NCI-H2196 treated with DMSO at 0.1 percent for 48 hours (cell line): ENCODE results near the gene ENO3.

ENCODE experiments used
- DNase-seq: peaks from one replicate; lab custom pipeline; 2025; ENCODE audit not compliant: unreplicated experiment; lab: John Stamatoyannopoulos, UW

The ENO3 gene

DNA sequence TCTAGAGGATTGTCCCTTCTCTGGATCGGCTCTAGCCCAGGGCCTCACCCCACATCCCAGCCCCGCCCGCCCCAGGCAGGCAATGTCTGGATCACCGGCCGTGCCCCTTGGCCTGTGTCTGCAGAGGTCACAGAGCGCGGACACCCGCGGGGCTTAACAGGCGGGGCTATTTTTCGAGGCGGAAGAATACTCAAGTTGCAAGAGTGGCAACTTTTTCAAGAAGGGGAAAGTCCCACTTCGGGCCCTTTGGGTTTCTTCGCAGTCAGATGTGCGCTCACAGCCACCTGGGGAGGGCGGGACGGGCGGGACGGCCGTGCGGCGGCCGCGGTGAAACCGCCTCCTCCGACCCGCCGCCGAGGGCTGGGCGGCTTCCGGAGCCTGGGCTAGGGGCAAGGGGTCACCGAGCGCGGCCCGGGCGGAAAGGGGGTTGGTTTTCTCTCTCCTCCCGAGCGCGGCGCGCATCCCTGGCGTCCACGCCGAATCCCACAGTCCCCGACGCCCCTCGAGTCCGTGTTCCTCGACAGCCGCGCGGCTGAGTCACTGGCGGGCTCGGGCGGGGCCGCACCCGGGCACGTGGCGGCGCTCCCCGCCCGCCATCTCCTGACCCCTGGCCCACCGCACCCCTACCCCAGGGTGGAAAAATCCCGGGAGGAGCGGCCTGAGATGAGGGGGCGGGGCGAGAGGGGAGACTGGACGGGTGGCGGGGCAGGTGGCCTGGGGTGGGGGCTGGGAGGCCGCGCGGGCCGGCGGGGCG is 1.4 kb upstream of the ENO3 start:
- peak; percentile 50 for DNase-seq

DNA sequence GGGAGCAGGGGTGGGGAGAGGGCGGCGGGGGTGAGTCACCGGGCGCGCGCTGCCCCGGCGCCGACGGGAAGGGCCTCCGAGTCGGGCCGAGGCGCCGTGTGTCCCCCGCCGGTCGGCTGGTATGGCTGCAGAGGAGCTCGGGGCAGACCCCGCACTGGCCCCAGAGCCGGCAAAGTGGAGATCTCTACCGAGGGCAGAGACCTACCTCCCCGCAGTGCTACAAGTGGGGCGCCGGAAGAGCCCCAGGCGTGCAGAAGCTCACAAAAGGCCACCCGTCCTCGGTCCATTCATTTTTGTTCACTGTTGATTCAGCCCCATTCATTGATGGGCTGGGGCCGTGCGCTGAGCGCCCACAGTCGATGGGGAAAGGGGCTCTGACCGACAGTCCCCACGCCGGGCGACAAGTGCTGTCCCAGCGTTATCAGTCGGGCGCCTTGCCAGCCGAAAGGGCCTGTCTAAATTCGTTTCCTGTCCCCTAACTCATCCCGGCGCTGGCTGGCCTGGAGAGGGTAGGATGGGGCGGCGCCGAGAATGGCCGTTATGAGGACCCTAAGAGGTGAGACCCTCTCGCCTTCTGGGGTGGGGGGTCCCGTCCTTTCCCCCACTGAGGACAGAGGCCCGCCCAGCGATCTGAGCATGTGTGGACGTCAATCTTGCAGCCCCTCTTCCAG is 709 bp upstream of the ENO3 start:
- no peak for DNase-seq

DNA sequence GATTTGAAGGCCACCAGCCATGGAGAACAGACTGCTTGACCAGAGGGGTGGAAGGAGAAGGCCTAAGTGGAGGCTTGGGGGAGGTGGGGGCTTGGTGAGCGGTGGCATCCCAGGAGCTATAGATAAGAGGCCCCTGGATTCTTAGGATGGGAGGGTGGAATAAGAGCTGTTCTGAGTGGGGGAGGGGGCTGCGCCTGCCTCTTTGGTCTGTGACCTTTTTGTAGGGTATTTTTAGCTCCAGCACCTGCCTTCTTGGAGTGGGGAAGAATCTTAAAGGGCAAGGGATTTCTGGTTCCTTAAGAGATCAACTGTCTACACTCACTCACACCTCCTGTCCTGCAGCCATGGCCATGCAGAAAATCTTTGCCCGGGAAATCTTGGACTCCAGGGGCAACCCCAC is 567 bp downstream of the ENO3 start:
- DNase-seq: no peak

DNA sequence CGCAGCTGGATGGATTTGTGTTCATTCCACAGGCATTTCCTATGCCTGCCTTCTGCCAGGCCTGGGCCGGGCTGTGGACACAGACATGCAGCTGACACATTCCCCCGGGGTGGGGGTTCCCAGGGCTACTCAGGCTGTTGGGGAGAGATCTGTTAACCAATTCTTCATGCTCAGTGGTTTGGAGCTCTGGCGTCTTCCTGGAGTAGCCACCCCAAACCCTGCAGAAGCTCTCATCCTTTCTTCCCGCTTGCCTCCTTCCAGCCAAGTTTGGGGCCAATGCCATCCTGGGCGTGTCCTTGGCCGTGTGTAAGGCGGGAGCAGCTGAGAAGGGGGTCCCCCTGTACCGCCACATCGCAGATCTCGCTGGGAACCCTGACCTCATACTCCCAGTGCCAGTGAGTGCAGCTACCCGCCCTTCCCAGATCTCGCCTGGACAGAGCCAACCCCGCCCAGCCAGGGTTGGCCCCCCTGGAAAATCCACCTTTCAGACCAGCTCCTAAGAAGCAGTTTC is 2.6 kb downstream of the ENO3 start:
- no peak for DNase-seq

DNA sequence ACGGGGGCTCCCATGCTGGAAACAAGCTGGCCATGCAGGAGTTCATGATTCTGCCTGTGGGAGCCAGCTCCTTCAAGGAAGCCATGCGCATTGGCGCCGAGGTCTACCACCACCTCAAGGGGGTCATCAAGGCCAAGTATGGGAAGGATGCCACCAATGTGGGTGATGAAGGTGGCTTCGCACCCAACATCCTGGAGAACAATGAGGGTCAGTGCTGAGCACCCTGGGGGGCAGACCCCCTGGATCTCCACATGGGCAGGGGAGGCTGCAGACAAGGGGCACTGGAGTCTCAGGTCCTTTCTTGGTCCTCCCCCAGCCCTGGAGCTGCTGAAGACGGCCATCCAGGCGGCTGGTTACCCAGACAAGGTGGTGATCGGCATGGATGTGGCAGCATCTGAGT is 4.2 kb downstream of the ENO3 start:
- DNase-seq: no peak

DNA sequence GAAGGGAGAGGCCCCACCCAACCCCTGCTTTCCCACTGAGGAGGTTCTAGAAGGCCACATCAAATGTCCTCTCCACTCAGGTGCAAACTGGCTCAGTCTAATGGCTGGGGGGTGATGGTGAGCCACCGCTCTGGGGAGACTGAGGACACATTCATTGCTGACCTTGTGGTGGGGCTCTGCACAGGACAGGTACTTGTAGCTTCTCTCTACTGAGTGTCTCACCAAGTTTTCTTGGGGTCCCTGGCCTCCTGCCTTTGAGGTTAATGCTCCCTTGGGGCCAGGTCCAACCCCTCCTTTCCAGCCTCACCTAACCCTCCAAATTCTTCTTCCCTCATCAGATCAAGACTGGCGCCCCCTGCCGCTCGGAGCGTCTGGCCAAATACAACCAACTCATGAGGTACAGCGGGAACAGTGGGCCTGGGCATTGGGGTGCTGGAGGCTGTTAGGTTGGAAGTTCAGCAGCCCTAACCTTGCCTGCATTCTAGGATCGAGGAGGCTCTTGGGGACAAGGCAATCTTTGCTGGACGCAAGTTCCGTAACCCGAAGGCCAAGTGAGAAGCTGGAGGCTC is 5.7 kb downstream of the ENO3 start:
- no peak for DNase-seq

DNA sequence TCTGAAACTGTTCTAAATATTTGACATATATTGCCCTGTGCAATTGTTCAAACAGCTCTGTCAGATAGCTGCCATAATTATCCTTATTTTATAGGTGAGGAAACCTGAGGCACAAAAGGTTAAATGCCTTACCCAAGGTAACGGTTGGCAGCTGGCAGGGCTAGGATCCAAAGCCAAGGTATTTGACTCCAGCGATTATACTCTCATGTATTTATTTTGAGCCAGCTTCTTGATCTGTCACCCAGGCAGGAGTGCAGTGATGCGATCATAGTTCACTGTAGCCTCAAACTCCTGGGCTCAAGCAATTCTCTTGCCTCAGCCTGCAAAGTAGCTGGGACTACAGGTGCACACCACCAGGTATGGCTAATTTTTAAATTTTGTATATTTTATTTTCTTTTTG is 7.2 kb downstream of the ENO3 start:
- no peak for DNase-seq

DNA sequence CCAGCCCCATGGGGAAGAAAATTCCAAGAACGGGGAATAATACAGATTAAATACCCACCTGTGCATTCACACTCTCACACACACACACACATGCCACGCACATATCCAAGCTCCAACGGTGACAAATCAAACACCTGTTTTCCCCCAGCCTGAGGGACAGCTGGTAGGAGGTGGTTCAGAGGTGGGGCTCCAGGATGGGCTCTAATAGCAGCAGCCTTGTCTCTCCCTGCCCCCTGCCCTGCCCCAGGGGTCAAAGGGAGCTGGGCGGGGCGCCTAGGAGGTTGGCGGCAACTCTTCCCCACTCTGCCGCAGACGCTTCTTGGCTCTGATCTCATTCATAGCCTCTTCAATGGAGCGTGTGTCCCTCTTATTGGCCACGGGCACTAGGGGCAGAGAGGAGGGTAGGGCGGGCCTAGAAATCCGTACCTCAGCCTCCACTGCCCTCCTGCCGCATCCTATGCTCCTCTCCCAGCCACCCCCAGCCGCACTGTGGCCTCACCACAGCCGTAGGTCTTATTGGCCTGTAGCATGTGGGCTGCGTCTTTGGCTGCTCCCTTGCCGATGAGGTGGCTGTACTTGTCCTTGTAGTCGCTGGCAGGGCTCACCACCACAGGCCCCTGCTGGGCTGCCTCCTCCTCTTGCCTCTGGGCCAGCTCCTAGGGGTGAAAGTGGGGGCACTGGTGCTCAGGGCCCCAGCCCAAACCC is 8.5 kb downstream of the ENO3 start:
- no peak for DNase-seq

DNA sequence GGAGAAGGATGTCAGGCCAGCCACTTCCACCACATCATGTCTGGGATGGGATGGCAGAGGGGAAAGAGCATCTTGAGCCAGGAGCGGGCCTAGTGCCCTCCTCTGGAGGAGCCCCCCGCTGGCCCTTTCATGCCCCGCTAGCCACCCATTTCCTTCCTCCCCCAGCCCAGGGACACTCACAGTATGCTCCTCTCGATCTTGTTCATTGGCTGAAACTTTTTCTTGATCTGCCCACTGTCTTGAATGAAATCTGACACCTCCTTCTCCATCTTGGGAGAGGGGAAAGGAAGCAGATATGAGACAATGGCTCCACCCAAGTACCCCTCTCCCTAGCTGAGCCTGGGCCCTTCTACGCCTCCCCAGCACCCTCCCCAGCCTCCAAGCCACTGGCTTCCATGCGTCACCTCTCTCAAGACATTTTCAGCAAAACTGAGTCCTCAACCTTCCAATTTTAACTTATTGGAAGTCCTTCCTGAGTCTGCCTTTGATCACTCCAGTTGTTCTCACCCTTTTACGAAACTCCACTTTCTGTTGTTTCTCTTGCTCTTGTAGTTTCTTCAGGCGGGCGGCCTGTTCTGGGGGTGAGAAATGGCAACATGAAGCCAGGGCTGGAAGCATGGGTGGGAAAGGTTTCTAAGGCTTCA is 9.5 kb downstream of the ENO3 start:
- DNase-seq: no peak

DNA sequence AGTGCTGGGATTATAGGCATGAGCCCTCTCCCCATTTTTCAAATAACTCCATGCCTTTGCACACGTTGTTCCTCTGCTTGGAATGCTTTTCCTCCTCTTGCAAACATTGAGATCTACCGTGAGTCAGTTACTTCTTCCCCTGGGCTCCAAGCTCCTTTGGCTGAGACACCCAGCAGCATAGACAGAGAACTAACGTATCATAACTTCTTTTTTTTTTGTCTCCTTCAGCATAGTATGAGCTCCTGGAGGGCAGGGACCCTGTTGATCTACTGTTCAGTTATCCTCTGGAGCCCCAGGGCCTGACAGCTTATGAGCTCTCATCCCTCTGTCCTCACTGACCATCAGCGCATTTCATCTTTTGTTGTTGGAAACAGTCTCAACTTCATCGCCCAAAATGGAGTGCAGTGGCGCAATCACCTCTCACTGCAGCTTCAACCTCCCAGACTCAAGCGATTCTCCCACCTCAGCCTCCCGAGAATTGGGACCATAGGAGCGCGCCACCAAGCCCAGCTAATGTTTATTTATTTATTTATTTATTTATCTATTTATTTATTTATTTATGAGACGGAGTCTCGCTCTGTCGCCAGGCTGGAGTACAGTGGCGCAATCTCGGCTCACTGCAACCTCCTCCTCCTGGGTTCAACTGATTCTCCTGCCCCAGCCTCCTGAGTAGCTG is 14.5 kb downstream of the ENO3 start:
- no peak for DNase-seq

DNA sequence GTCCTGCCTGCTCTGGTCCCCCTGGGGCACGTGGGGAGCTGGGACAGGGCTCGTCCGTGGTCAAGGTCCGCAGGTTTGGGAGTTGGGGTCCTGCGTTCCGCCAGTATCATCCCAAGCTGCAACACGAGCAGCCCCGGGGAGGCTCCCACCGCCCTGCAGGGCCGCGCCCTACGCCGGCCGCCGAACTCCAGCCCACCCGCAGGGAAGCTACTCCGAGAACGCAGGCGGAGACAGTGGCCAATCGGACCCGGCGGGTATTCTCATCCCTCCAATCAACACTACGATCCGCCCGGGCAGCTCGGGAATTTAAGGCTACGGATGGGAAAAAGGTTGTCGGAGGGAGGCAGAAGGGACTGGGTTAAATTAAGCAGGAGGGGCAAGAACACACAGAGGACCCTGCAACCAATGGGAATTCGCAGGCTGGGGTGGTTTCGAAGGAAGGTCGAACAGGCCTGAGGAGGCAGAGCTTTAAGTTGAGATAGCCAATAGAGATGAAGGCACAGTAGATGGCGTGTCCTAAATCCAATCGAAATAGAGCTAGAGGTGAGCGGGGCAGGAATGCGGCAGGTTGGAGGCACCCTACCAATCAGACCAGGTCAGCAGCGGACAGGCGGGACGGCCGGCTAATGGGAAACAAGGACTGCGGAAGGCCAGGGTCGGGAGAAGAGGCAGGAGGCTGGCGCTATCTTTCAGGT is 16.1 kb downstream of the ENO3 start:
- peak; percentile 95 for DNase-seq

DNA sequence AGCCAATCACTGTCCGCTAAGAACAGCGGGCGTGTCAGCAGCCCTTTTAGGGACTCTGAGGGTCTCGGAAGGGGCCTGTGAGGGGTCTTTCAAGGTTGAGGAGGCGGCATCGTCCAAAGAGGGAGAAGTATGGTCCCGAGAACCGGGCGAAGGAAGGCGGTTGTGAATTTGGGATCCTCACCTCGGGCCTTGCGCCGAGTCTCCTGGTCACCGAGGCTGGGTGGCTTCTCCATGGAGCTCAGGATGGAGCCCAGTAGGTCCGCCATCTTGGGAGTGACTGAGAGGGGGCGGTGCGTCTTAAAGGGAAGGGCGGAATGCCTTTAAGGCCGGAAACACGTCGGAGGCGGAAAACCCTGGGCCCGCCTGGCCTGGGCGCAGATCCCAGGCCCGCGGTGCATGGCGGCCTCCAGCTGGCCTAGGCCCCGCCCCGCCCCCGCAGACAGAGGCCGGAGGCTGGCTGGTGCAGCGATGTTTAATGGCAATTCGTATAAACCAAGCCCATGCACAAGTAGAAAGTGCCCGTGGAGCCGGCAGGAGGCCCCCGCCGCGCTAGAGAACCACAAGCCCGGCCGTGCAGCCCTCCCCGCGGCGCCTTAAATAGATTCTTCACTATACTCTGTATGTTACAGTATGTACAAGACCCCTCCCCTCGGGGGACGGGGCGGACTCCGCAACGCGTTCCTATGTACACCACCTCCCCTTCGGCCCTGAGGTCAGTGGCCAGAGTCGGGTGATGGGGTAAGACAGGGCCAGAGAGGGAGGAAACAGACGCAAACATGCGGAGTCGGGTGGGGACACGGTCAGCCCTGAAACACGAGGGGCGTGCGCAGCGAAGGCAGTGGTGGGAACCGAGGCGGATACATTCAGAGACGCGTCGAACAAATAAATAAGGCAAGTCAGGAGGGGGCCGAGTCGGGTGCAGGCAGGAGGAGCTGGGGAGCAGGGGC is 16.9 kb downstream of the ENO3 start, which contains the start of gene SPAG7:
Gene SPAG7 (minus strand): TSS at position 279 of the 947 bp plus-strand sequence. CDS start 13 bp downstream, at position 266.
- DNase-seq: peak; percentile 53

DNA sequence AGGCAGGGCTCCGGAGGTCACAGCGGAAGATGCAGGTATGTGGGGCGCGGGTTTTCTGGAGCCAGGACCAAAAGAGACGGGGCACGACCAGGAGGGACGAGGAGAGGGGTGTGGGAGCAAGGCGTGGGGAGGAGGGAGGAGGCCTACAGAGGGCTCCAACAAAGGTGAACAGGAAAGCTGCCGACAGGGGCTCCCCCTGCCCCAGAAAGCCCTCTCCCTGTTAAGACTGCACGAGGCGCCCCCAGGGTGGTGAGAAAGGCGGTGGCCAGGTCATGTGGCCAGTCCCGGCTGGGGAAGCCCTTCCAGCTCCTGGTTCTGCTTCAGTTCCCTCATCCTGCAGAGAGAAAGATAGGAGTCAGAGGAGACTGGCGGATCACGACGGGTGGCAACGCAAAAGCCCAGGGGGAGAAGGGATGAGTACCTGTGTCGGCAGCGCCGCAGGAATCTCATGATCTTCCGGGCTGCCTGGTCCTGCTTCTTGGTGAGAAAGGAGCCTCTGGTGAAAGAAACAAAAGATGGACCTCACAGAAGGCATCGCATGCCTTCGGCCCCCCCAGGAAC is 17.6 kb downstream of the ENO3 start:
- DNase-seq: no peak

DNA sequence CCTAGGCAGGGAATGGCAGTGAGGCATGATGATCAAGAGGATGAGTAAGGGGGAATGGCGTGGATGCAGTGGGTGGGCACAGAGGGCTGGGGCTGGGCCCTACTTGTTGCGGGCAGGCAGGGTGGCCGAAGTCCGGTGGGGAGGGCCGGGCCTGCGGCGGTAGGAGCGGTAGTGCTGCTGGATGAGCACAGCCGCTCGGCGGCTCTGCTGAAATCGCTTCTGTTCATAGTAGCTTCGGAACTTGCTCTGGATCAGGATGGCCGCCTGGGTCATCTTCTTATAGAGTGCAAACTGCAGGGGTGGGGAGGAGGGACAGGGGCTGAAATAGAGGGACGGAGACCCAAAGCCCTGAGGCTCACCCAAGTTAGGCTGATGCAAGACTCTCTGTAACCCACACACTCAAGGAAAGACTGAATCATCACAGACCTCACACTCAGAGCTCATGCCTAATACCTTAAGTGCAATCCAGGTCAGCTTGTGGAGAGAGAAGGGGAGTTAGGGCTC is 18.2 kb downstream of the ENO3 start:
- no peak for DNase-seq

DNA sequence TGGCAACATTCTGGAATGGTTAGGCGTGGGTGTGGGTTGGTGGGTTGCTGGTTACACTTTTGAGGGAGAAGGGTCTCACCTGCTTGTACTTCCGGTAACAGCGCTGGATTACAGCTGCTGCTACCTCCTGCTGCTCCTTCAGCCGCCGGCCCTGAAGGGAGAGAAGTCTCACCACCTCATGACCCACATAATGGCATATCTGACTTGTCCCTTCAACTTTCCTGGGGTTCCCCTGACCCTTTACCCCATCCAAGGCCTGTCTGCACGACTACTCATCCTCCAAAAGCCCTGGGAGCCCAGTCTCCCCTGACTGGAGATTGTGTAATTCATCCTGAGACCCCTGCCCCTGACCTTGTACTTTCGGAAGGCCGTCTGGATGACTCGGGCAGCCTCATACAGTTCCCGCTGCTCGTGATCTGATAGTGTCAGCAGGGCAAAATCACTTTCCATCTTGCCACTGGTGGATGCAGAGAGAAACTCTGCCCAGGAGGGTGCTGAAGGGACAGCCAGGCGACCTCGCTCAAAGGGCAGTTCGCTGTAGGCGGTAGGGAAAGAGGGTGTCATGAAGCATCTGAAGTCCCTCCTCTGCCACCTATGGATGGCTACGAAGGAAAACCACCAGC is 18.7 kb downstream of the ENO3 start:
- DNase-seq: no peak

DNA sequence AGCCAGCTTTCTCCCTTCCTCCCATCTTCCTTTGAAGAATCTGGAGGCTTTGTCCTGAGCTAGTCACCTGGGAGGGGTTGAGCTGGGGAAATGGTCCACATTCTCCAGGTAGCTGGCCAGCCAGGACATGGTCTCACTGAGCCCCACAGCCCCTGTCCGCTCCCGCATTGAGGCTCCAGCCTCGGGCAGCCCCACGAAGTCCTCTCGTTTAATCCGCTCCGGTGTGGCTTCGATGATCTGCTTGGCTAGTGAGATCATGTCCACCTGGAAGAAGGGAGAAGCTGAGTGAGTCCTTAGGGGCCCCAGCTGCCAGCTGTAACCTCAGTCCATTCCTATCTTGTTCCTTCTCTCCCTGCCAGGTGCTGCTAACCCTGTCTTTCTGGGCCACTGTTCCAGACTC is 19.4 kb downstream of the ENO3 start:
- no peak for DNase-seq

DNA sequence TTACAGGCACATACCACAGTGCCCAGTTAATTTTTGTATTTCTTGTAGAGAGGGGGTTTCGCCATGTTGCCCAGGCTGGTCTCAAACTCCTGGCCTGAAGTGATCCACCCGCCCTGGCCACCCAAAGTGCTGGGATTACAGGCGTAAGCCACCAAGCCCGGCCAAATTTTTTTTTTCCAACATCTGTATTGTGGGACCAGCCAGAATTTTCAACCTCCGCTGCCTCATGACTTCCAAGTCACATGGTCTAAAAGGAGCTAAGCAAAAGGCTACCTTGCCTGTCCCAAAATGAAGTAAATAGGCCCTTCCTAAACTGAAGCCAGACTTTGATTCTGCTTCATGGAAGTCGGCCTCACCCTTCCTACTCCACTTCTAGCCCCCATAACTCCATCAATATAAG is 20.9 kb downstream of the ENO3 start:
- no peak for DNase-seq

DNA sequence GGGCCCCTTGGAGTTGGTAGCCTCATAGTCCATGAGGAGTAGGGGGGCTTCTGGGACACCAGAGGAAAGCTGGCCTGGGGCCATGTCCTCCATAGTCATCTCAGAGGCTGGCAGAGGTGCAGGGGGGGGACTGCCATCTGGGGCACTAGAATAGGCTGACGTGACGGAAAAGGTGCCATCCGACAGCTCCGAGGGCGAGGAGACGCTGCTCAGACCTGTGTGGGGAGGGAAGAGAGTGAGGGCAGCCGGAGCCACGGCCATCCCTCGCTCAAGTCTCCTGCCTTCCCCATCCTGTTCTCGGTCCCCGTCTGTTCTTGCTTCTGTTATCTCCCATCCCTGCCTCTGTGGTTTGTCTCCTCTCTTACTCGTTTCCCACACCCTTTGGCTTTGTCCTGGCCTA is 21.4 kb downstream of the ENO3 start:
- no peak for DNase-seq
